ENCODE results near the gene DOHH.

The DOHH gene

GRCh38 chr19:3476830-3477229, 23.6 kb downstream of the DOHH start:
- no peak for DNase-seq

- no peak for DNase-seq
These were observed 25.0 kb downstream of the DOHH start for GRCh38 chr19:3475449-3475848.

DNA sequence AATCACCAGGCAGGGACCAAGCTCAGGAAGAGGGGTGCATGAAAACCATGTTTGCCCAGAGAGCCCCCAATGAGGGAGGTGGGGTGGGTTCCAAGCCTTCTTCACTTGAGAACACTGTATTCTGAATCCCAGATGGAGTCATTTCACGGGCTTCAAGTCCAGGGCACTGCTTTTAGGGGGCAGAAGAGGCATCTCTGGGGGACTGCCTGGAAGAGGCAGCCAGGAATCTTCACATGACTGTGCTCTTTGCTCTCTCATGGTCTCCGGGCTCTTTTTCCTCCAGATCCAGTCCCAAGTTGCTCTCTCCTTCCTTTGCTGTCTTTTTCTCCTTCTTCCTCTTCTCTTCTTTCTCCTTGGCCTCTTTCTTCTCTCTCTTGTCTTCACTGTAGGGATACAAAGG, 25.9 kb downstream of the DOHH start:
- no peak for DNase-seq

DNA sequence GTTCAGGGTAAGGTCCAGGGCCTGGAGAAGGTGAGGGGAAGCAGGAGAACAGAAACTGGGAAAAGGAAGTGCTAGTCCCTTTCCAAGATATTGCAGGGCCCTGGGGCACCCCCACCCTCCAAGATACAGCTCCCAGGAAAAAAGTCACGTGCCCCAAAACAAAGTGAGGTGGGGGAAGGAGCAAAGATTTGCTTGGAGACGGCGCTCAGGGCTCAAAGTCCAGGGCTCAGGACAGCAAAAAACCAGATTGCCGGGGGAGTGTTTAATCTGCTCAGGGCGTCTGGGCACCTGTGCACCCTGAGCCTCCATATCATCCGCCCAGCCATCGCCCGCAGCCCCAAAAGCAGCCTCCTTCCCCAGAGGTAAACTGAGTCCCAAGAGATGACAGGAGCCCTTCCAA, 26.5 kb downstream of the DOHH start:
- no peak for DNase-seq

GRCh38 chr19:3471954-3472655, 28.4 kb downstream of the DOHH start:
- no peak for DNase-seq

DNA sequence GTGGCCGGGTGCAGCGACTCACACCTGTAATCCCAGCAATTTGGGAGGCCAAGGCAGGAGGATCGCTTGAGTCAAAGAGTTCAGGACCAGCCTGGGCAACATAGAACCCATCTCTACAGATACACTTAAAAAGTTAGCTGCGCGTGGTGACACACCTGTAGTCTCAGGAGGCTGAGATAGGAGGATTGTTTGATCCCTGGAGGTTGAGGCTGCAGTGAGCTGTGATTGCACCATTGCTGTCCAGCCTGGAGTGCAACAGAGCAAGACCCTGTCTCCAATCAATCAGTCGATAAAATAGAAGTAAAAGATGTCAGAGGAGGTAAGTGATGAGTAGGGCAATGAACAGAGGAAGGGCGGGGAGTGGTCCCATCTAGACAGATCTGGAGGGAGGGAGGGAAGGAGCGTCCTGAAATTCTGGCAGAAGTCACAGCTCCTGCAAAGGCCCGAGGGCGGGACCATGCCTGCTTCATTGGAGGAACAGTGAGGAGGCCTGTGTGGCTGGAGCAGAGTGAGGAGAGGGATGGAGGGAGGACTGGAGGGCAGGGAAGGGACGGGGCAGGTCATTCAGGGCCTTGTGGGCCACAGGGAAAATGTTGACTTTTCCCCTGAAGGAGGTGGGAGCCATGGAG, 29.9 kb downstream of the DOHH start:
- DNase-seq, result no peak

DNA sequence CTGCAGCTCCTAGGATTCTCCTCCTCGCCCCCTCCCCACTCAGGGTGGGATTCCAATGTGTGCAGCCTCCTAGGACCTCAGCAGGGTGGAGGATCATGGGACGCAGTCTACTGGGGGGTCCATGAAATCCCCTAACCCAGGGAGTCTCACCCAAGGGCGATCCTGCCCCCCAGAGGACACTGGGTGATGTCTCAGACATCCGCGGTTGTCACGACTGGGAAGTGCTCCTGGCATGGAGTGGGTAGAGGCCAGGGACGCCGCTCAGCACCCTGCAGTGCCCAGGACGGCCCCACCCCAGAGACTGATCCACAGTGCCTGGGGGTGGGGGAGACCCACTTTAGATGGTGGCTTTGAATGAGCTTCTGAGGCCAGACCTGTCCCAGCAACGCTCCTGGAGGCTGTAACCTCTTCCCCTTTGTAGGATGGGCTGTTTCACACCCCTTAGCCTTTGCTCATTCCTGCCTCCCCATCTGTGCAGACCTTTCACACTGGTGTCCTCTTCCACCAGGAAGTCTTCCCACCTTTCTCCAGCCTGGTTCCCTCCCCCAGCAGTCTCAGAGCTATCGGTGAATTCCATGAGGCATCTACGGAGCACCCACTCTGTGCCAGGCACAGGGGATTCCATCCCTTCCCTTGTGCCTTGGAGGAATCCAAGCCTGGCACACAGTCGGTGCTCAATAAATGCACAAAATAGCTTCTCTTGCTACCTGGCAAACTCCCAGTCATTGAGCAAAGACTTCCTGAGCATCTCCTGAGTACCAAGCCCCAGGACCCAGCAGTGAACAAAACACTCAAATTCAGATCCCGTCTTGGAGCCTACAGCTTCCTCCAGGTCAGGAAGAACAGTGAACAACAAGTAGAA, 30.6 kb downstream of the DOHH start:
- no peak for DNase-seq

DNA sequence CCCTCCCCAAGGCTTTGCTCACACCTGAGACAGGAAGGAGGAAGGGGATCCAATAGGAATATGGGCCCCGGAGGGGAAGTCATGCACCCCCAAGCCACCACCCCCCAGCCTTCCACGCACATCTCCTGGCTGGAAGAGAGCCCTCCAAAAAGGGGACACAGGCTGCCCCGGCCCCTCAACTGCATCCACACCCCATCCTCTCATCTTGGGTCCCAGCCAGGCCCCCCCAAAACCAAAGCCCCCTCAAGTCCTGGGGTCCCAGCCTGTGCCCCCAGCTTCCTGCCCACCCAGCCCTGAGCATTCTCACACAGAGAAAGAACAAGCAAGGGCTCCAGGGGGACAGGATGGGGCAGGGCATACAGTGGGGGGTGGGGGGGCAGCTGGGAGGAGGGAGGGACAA, 32.3 kb downstream of the DOHH start:
- no peak for DNase-seq

GRCh38 chr19:3467437-3468198, 32.9 kb downstream of the DOHH start:
- DNase-seq, result no peak

DNA sequence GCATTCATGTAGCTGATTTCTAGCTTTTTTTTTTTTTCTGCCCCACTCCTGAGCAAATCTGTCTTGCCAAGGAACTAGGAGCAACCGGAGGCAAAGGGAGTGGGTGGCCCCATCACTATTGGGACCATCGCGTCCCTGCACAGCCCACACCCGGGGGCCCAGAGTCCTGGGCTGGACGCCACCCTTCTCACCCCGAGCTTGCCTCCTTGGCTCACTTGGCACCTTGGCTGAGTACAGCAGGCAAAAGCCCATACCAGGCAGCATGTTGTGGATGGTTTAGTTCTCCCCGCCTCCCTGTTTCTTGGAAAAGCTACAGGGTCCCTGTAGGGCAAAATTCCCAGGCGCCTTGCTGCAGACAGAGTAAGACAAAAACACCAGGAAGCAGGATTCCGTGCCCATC, 33.8 kb downstream of the DOHH start:
- DNase-seq, result no peak

DNA sequence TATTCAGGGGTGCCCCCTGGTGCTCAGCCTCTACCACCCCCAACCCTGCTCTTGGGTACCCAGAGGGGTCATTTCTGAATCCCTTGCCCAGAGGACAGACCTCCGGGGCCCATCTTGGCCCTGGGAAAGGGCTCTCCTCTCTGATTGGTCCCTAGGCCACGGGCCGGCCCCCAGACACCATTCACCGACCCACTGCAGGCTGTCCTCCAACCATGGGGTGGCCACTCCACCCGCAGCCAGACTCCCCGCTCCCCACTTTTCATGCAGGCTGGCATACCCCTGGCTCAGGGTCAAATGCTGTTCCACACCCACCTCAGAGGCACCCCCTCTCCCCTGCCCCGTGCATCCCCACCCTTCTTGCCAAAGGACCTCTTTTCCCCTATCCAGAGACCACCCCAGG, 34.9 kb downstream of the DOHH start:
- no peak for DNase-seq

GRCh38 chr19:3464587-3465235, 35.8 kb downstream of the DOHH start:
- DNase-seq, result no peak

DNA sequence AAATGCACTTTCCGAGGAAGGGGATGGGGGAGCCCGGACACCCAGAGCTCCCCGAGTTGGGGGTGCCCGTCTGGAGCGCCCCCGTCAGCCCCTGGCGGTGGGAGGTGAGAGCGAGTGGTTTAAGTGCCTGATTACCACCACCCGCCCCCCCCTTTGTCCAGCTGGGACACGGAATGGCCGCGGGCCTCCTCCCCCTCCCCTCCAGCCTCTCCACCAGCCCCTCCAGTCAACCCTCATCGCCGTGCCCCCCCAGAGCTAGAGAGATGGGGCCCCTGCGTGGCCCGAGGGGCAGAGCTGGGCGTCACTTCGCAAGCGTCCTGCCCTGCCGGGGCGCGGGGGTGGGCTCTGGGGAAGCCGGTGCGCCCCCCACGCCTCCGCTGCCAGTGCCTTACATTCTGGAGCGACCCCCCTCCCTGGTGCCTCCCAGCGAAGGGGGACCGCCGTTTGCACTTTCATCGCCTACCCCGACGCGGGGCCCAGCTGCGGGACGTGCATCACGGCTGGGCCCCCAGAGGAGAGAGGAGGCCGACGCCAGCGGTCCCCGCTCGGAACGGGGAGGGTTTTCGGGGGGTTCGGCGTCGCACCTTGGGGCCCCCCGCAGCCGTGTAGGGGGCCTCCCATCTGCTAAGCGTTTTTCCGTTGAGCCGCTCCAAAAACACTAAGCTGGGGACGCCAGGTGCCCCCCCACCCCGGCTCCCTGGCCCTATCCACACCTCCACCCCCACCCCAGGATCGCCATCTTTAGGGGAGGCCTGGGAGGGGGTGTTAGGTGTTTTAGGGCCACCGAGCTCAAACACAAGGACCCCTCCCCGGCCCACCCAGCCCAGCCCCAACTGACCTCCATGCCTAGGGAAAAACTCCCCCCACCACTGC, 36.5 kb downstream of the DOHH start:
- DNase-seq, result no peak

GRCh38 chr19:3462991-3463713, 37.3 kb downstream of the DOHH start:
- no peak for DNase-seq

GRCh38 chr19:3459965-3460582, 40.4 kb downstream of the DOHH start:
- DNase-seq, result no peak

DNA sequence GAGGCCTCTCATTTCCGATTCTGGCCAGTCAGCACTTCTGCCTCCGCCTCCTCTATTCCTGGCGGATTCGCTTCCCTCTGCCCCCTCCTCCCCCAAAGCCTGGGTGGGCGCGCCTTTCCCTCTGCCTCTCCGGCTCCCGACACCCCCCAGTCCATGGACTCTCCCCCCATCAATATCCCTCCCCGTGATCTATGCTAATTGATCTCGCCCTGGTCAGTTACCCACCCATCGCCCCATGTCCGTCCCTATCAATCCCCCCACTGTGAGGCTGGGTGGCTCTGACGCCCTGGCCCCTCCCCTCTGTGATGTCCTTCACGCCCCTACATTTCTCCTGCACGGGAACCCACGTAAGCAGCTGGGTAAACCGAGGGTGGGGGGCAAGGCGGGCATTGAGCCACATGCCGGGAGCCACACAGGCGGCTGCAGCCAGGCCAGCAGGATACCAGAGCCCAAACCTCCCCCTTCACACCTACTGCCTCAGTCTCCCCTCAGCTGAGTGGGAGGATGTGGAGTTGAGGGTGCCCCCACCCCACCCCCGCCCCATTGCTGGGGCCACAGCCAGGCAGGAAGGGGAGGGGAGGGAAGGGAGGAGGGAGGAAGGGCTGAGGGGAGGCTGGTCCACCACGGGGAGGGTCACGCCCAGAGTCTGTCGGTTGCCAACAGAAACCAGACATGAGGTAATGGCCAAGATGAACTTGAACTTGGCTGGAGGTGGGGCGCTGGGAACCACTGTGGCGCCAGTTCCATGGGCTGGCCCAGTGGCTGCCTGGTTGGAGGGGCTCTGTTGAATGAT, 41.2 kb downstream of the DOHH start:
- DNase-seq, result no peak

GRCh38 chr19:3458229-3459088, 42.0 kb downstream of the DOHH start:
- no peak for DNase-seq

GRCh38 chr19:3457528-3458228, 42.8 kb downstream of the DOHH start:
- DNase-seq, result no peak

All from NCI-H1105 treated with DMSO at 0.1 percent for 48 hours (cell line).